Right ventricle myocardium inferior (tissue), 1 donor: ENCODE results near the gene TCF7L2. TPM values are rescaled to one million over a fixed set of nuclear protein-coding genes. Genes with fewer than 3 reads are reported as not detected.

Experiments used
- ATAC-seq: fragments of 200-7000 bp; cut with Tn5 transposase; one replicate; pipeline ENCODE4 v1.9.1; 2020; ENCODE audit warnings: mild to moderate bottlenecking, moderate library complexity
- DNase-seq: peaks from one replicate; pipeline ENCODE4 v3.0.0; 2021; ENCODE audit errors: missing footprints
- intact Hi-C: fragments of 100-400 bp; cut with DNase I; formaldehyde crosslinking; loops from one replicate; pipeline ENCODE4 v1.11.0; 2022
- total RNA-seq: library from RNA; stranded (reverse); fragmentation: NEBNext Ultra II Directional; extraction: Animal tissue kit (Norgen Biotek cat#: 25700); gene quantifications from one replicate; pipeline ENCODE4 v1.2.1, GENCODE V29; 2021
- donor health status: DM: no; HTN: yes; CAD: no; lungs with severe emphysema.

TCF7L2 gene
- total RNA-seq, 1 donor from 2014 or later: 12.4 TPM

DNA sequence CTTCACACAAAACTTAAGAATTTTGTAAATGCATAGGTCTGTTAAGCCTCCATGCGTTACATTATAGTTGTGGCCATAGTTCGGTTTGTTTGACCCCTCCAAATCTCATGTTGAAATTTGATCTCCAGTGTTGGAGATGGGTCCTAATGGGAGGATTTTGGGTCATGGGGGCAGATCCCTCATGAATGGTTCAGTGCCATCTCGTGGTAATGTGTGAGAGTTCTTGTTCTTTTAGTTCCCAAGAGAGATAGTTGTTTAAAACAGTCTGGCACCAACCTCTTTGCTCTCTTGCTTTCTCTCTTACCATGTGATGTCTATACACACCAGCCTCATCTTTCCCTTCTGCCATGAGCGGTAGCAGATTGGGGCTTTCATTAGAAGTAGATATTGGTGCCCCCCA, 264.3 kb downstream of the TCF7L2 start:
- no peak for DNase-seq
- ATAC-seq: no peak
- intact Hi-C loops: no loop called here

- intact Hi-C loops: no loop called here
- DNase-seq: no peak
- no peak for ATAC-seq
These were observed 266.1 kb downstream of the TCF7L2 start for GRCh38 chr10:113216102-113216501.
